DND-41 (cell line): ENCODE results near the gene IL22.

Experiments used
- ATAC-seq: fragments of 200-7000 bp; cut with Tn5 transposase; 3 replicates; pipeline ENCODE4 v1.9.1; 2021; ENCODE audit warnings: low read depth; ENCODE audit not compliant: insufficient read depth
- DNase-seq: peaks from one replicate; pipeline ENCODE4 v3.0.0-alpha.2; 2020
- H2AFZ ChIP-seq: 2 replicates; pipeline ENCODE4 v1.6.0; 2012; ENCODE audit warnings: low read depth, low read length
- H3K27ac ChIP-seq: 2 replicates; pipeline ENCODE4 v1.5.1; 2012; ENCODE audit warnings: low read length, inconsistent platforms
- H3K27me3 ChIP-seq: fragments of 200-600 bp; sonication (generic); 2 replicates; pipeline ENCODE4 v1.6.0; 2012; ENCODE audit warnings: low read length, mild to moderate bottlenecking, inconsistent platforms; ENCODE audit not compliant: insufficient read depth, poor library complexity
- H3K36me3 ChIP-seq: 2 replicates; pipeline ENCODE4 v1.5.1; 2012; ENCODE audit warnings: low read length, inconsistent platforms; ENCODE audit not compliant: insufficient read depth
- H3K4me1 ChIP-seq: 2 replicates; pipeline ENCODE4 v1.5.1; 2012; ENCODE audit warnings: mild to moderate bottlenecking, low read length; ENCODE audit not compliant: insufficient read depth
- H3K4me2 ChIP-seq: 2 replicates; pipeline ENCODE4 v1.6.0; 2012; ENCODE audit warnings: mild to moderate bottlenecking, moderate library complexity, low read length, inconsistent platforms; ENCODE audit not compliant: insufficient read depth
- H3K4me3 ChIP-seq, 2 experiments: fragments of 200-600 bp in 1 of 2; shearing (Covaris generic) in 1 of 2; 2 replicates each; pipeline ENCODE4 v1.5.1; 2012 to 2016; ENCODE audit warnings: inconsistent platforms in 2 of 2, low read length in 2 of 2, mild to moderate bottlenecking in 2 of 2, low read depth in 1 of 2, moderate library complexity in 1 of 2
- H3K79me2 ChIP-seq: 2 replicates; pipeline ENCODE4 v1.6.0; 2012; ENCODE audit warnings: low read length, inconsistent platforms; ENCODE audit not compliant: insufficient read depth
- H3K9ac ChIP-seq: 2 replicates; pipeline ENCODE4 v1.6.0; 2012; ENCODE audit warnings: low read depth, mild to moderate bottlenecking, inconsistent platforms, low read length, moderate library complexity
- H3K9me3 ChIP-seq: 2 replicates; pipeline ENCODE4 v1.5.1; 2012; ENCODE audit warnings: low read length, moderate library complexity, mild to moderate bottlenecking, inconsistent platforms; ENCODE audit not compliant: insufficient read depth, severe bottlenecking
- H4K20me1 ChIP-seq: 2 replicates; pipeline ENCODE4 v1.6.0; 2012; ENCODE audit warnings: low read length; ENCODE audit not compliant: insufficient read depth
- CTCF ChIP-seq: IDR thresholded peaks from 2 replicates; pipeline ENCODE4 v1.5.1; 2012; ENCODE audit warnings: borderline replicate concordance, low read length, moderate library complexity, mild to moderate bottlenecking; ENCODE audit not compliant: poor library complexity, severe bottlenecking; ENCODE audit errors: extremely low read depth
- EZH2 ChIP-seq: IDR thresholded peaks from 3 replicates; pipeline ENCODE4 v1.6.1; 2012; ENCODE audit warnings: borderline replicate concordance, low read depth, mild to moderate bottlenecking, moderate library complexity, low read length, inconsistent platforms; ENCODE audit not compliant: severe bottlenecking

The IL22 gene

GRCh38 chr12:68236421-68237059 is 16.9 kb downstream of the IL22 start:
- H3K4me3 ChIP-seq: peak overlapping the region in 1 of 2 experiments; percentile 48; a peak in 3 of 4 replicates
- no peaks in the 10 kb centered on the region for H4K20me1 ChIP-seq
- H3K9ac ChIP-seq: peak overlapping the region; percentile 50
- no peaks in the 10 kb centered on the region for H3K79me2 ChIP-seq
- H3K4me2 ChIP-seq: peak overlapping the region; percentile 77
- H3K4me1 ChIP-seq: peaks cover 34% of the 10 kb centered on the region
- DNase-seq (peak; percentile 67), ATAC-seq (peak; percentile 85)
- H3K27ac ChIP-seq: peak overlapping the region; percentile 70
- no peaks in the 10 kb centered on the region for H3K36me3 ChIP-seq
- H2AFZ ChIP-seq: peak overlapping the region; percentile 90
- no peak for TF ChIP-seq EZH2
- peak; percentile 42 for TF ChIP-seq CTCF
- H3K27me3 ChIP-seq: no peaks in the 10 kb centered on the region
- H3K9me3 ChIP-seq: no peaks in the 10 kb centered on the region

DNA sequence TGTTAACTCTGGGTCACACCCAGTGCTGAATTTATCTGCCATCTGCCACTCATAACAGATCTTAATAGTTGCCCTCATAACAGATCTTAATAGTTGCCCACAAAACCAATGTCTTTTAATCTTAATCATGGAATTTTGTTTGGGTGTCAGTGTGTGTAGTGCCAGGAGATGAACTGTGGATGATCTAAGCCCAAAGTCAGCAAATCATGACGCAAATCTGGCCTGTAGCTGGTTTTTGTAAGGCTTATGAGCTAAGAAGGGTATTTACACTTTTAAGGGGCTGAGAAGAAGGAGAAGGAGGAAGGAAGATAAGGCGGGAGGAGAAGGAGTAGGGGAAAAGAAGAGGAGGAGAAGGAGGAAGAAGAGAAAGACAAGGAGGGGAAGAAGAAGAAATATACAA is 17.8 kb downstream of the IL22 start:
- Histone ChIP-seq H3K79me2 (no peaks in the 10 kb centered on the region), H3K4me1 (peaks cover 25% of the 10 kb centered on the region), H3K36me3 (no peaks in the 10 kb centered on the region), H3K27ac (no peak overlapping the region), H4K20me1 (no peaks in the 10 kb centered on the region), H3K9ac (no peak overlapping the region), H3K9me3 (no peaks in the 10 kb centered on the region), H3K4me3 (no peak overlapping the region), H3K27me3 (no peaks in the 10 kb centered on the region), H2AFZ (peak overlapping the region; percentile 90), H3K4me2 (no peak overlapping the region)
- no peak for TF ChIP-seq EZH2
- TF ChIP-seq CTCF: no peak
- DNase-seq: no peak
- ATAC-seq: no peak

- Histone ChIP-seq H3K4me3 (no peak overlapping the region), H3K4me2 (no peak overlapping the region), H3K36me3 (no peaks in the 10 kb centered on the region), H4K20me1 (no peaks in the 10 kb centered on the region), H2AFZ (no peak overlapping the region), H3K9ac (no peak overlapping the region), H3K9me3 (no peaks in the 10 kb centered on the region), H3K79me2 (no peaks in the 10 kb centered on the region), H3K27me3 (no peaks in the 10 kb centered on the region), H3K4me1 (peaks cover 18% of the 10 kb centered on the region), H3K27ac (no peak overlapping the region)
- TF ChIP-seq EZH2: no peak
- no peak for TF ChIP-seq CTCF
- no peak for DNase-seq
- no peak for ATAC-seq
These were observed 19.3 kb downstream of the IL22 start for GRCh38 chr12:68234140-68234539.
